Measurements from ENCODE around the gene ETV6. TPM values are rescaled to one million over a fixed set of nuclear protein-coding genes. Genes with fewer than 3 reads are reported as not detected.

ETV6 gene
- polyA plus RNA-seq, 2 of the 4 experiments (the other 2 are of a cell fraction), result 4.0 to 7.0 TPM

DNA sequence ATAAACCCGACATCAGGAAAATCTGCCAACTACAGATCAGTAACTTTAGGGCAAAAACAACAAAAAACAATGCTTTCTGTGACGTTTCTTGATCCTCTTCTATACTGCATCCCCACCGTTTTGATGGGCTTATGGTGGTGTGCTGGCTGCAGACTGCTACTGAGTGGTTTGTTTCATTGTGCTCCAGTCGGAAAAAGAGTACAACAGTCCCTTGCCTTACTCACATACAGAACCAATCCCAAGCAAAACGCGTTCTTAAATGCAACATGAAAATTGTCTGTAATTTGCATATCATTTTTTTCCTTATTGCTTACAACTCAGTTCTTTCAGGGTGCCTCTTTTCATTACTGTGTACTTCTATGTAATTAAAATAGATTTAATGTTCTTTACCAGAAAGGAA is 2.3 kb downstream of the ETV6 start:
- ChIA-PET CTCF (no interaction called here), POLR2A (no interaction called here)
- Histone ChIP-seq H3K4me1 (peaks cover 25% of the 10 kb centered on the region), H3K4me2 (peak overlapping the region; percentile 92), H3K27ac (no peak overlapping the region), H3K4me3 (no peak overlapping the region), H3K9me3 (no peaks in the 10 kb centered on the region)
- ATAC-seq (no peak), DNase-seq (ENCODE audit: low read depth in 1 of 2, low spot score in 1 of 2) (no peak), FAIRE-seq (no peak)
- TF ChIP-seq NFE2L2 (conservative IDR thresholded peaks at IDR 0.05; ENCODE audit: low read length) (no peak), HDAC2 (IDR thresholded peaks at IDR 0.05) (no peak), JUN (IDR thresholded peaks at IDR 0.05) (no peak), ZC3H11A (IDR thresholded peaks at IDR 0.05) (no peak), FOSL2 (IDR thresholded peaks at IDR 0.05) (no peak), FOSL2 (CRISPR knock-in tag; IDR thresholded peaks at IDR 0.05) (no peak), SREBF2 (IDR thresholded peaks at IDR 0.05) (no peak), CBX8 (IDR thresholded peaks at IDR 0.05) (no peak), CHD2 (IDR thresholded peaks at IDR 0.05; ENCODE audit: low read length, partially characterized antibody) (no peak), NPAS2 (CRISPR knock-in tag; IDR thresholded peaks at IDR 0.05; ENCODE audit: borderline replicate concordance) (no peak), JUNB (IDR thresholded peaks at IDR 0.05) (no peak), POLR2AphosphoS2 (conservative IDR thresholded peaks at IDR 0.05; ENCODE audit: low read length) (no peak), BHLHE40 (IDR thresholded peaks at IDR 0.05; ENCODE audit: low read depth, low read length) (no peak)
- TF ChIP-seq, protein P1, sequence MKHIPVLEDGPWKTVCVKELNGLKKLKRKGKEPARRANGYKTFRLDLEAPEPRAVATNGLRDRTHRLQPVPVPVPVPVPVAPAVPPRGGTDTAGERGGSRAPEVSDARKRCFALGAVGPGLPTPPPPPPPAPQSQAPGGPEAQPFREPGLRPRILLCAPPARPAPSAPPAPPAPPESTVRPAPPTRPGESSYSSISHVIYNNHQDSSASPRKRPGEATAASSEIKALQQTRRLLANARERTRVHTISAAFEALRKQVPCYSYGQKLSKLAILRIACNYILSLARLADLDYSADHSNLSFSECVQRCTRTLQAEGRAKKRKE (CRISPR knock-in tag; IDR thresholded peaks at IDR 0.05; ENCODE audit: low read depth), result no peak
- 78% methylated on average over 6 of the region's 6 CpGs for WGBS (ENCODE audit: missing lambda C conversion rate)

GRCh38 chr12:11652351-11653040 is 3.0 kb downstream of the ETV6 start:
- FAIRE-seq, result no peak
- Histone ChIP-seq H3K9me3 (no peaks in the 10 kb centered on the region), H3K4me2 (peak overlapping the region; percentile 92; the same call in 2 of the 3 replicates), H3K4me3 (no peak overlapping the region), H3K27ac (no peak overlapping the region), H3K4me1 (peaks cover 25% of the 10 kb centered on the region)
- CTCF ChIA-PET, result no interaction called here
- 85% methylated on average over 16 of the region's 16 CpGs for WGBS (ENCODE audit: missing lambda C conversion rate)
- ATAC-seq, result no peak
- no peak for TF ChIP-seq RNF2 (IDR thresholded peaks at IDR 0.05; ENCODE audit: borderline replicate concordance, low read depth)
- TF ChIP-seq CBX8 (IDR thresholded peaks at IDR 0.05), result no peak
- no peak for TF ChIP-seq CEBPB (IDR thresholded peaks at IDR 0.05)
- TF ChIP-seq CHD2 (IDR thresholded peaks at IDR 0.05; ENCODE audit: low read length, partially characterized antibody), result no peak
- TF ChIP-seq RAD21 (conservative IDR thresholded peaks at IDR 0.05 in 1 of 2, IDR thresholded peaks at IDR 0.05 in 1 of 2), result no peak
- TF ChIP-seq SREBF2 (IDR thresholded peaks at IDR 0.05), result no peak
- TF ChIP-seq HOXB13 (CRISPR knock-in tag; IDR thresholded peaks at IDR 0.05; ENCODE audit: low read depth), result no peak
- TF ChIP-seq, protein P2, sequence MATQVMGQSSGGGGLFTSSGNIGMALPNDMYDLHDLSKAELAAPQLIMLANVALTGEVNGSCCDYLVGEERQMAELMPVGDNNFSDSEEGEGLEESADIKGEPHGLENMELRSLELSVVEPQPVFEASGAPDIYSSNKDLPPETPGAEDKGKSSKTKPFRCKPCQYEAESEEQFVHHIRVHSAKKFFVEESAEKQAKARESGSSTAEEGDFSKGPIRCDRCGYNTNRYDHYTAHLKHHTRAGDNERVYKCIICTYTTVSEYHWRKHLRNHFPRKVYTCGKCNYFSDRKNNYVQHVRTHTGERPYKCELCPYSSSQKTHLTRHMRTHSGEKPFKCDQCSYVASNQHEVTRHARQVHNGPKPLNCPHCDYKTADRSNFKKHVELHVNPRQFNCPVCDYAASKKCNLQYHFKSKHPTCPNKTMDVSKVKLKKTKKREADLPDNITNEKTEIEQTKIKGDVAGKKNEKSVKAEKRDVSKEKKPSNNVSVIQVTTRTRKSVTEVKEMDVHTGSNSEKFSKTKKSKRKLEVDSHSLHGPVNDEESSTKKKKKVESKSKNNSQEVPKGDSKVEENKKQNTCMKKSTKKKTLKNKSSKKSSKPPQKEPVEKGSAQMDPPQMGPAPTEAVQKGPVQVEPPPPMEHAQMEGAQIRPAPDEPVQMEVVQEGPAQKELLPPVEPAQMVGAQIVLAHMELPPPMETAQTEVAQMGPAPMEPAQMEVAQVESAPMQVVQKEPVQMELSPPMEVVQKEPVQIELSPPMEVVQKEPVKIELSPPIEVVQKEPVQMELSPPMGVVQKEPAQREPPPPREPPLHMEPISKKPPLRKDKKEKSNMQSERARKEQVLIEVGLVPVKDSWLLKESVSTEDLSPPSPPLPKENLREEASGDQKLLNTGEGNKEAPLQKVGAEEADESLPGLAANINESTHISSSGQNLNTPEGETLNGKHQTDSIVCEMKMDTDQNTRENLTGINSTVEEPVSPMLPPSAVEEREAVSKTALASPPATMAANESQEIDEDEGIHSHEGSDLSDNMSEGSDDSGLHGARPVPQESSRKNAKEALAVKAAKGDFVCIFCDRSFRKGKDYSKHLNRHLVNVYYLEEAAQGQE (IDR thresholded peaks at IDR 0.05), result no peak
- no peak for TF ChIP-seq NFE2L2 (conservative IDR thresholded peaks at IDR 0.05; ENCODE audit: low read length)
- TF ChIP-seq BCL3 (IDR thresholded peaks at IDR 0.05), result no peak
- POLR2A ChIA-PET, result no interaction called here
- no peak for DNase-seq (ENCODE audit: low read depth in 1 of 2, low spot score in 1 of 2)

Measured in A549 (cell line).